Stimulated activated CD4-positive, alpha-beta T cell treated with anti-CD3 and anti-CD28 coated beads, Interleukin-4, amount 100 ng/mL, for 4 hours (primary cell): ENCODE data around the gene ANTKMT.
"Not testable (repeated sequence)": the region's sequence is repeated elsewhere in the genome, so short reads cannot be mapped to it uniquely, and the experiment has no call there.

Experiments used
- DNase-seq, 2 experiments: peaks; one replicate each; pipeline ENCODE4 v3.0.0-alpha.2; 2020

Gene ANTKMT

GRCh38 chr16:700684-701584 lies 20.0 kb upstream of the ANTKMT start:
- DNase-seq = peak in 1 of 2 experiments; percentile 59

DNA sequence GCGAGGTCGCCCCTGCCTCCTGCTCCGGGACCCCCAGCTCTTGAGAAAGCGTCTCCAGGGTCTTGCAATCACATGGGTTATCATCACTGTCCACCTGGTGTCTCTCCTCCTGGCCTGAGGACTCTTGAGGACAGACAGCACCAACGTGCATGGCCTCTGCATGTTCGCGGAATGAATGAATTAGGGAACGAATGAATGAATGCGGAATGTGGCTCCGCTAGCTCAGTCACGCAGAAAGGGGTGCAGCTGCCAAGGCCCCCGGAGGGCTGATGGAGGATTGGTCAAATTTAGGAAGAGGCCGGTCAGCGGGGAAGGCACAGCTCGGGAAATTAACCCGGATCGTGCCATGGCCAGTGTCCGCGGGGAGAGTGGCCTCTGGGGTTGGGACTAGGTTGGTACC lies 18.6 kb upstream of the ANTKMT start:
- DNase-seq = no peak

GRCh38 chr16:703406-703805 lies 17.5 kb upstream of the ANTKMT start:
- DNase-seq = no peak

DNA sequence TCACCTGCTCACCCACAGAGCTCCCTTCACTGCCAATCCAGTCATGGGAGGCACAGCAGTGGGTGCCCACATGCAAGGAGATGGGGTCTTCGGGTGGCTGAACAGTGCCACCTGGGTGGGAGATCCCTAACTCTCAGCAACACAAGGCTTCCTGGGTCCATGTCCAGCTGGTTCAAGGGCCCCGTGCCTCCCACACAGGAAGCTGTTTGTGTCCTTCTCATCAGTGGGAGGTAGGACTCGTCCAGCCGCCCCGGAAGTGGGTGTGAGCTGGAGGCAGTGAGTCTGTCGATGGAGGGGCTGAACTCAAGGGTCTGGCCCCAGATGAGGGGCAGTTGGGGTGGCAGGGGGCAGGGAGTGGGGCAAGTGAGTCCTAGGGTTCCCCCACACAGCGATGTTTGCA lies 16.9 kb upstream of the ANTKMT start:
- DNase-seq = no peak

DNA sequence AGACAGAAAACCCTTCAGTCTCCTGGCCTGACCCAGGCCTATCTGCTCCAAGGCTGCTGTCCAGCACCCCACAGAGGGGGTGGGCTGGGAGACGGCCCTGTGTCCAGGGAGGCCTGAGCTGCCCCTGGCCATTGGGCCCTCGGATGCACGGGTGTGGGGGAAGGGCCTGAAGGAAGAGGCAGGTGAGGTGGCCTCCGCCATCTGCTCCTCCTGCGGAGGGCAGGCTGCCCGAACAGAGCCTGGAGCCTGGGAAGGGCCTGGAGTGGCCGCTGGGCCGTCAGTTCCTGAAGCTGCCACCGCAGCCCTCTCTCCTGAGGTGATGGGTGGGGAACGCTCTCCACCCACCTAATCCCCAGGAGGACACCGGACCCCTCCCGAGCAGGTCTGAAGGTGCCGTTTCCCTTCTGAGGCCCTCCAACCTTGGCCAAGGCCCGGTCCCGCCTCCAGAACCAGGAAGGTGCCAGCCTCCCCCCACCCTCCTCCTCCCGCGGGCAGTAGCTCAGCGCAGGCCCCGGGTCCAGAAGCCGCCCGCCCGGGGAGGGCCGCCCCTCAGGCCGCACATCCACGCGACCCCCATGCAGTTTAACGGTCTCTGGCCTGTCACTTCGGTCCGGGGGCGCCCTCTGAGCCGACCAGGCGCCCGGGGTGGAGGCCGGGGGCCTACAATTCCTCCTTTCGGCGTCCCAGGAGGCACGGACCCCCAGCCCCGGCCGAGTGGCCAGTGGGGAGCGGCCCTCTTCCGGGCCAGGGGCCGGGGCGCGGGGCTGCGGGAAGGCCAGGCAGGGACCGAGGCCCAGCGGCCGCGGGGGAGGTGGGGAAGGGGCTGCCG lies 16.2 kb upstream of the ANTKMT start:
- DNase-seq = no peak

GRCh38 chr16:705431-706188 lies 15.3 kb upstream of the ANTKMT start, which contains the start of gene FBXL16:
TSS of gene FBXL16 (minus strand) at chr16:705801. CDS start at chr16:697405, 8,396 bp downstream.
- no peak for DNase-seq

GRCh38 chr16:706189-707061 lies 14.5 kb upstream of the ANTKMT start:
- no peak for DNase-seq

GRCh38 chr16:707062-707538 lies 13.8 kb upstream of the ANTKMT start:
- DNase-seq = no peak

DNA sequence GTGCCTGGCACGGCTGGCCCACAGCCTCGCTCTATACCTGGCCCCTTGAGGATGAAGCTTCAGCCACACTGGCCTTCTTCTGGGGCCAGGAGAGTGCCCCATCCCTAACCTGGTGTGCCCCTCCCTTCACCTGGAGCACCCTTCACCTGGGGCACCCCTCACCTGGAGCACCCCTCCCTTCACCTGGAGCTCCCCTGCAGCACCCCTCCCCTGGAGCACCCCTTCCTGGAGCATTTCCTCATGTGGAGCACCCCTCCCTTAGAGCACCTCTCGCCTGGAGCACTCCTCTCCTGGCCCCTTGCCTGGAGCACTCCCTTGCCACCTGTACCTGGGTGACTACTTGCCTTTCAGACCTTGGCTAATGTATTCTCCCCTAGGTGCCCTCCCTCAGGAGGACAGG lies 12.9 kb upstream of the ANTKMT start:
- DNase-seq = no peak

- DNase-seq = no peak
These were observed 12.0 kb upstream of the ANTKMT start for GRCh38 chr16:708959-709358.

- no peak for DNase-seq
These were observed 11.1 kb upstream of the ANTKMT start for GRCh38 chr16:709566-710499.

DNA sequence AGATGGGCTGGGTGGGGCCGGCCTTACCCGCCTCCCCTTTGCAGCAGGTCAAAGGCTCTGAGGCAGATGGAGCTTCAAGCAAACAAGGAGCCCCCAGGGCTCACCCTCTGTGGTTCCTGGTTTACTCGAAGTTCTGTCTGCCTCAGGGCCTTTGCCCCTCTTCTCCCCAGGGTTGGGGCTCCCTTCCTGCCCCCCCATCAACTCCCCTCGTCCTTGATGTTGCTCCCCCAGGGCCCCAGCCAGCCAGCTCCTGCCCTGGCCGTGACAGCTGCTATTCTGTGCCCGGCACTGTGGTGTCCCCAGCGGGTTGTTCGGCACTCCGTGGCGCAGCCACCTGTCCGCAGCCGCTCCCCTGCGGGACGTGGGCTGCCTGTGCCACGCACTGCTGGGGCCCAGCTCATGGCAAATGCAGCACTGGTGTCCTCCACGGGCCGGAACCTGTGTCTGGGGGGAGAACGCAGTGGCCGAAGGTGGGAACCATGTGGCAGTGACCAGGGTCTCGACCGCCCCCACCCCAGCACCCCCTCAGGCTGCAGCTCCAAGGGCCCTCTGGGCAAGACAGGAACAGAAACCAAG lies 10.4 kb upstream of the ANTKMT start:
- no peak for DNase-seq

DNA sequence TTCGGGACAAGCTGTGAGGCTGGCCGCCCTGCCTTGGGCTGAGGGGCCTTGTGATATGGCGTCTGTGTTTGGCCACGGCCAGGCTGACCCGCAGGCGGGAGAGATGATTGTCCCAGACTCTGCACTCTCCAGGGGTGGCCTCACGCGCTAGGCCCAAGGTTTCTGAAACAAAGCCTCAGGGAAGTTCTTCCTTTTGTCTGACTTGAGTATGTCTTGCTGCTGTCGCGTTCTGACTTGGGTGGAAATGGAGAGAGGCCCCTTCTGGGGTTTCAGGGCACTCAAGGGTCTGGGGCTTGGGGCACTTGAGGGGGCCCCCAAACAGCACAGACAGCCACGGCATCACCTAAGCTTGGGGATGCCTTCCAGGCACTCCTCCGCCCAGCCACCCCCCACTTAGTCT lies 9.9 kb upstream of the ANTKMT start:
- DNase-seq = no peak

GRCh38 chr16:711548-712320 lies 9.2 kb upstream of the ANTKMT start:
- peak; percentile 62 to 81 for DNase-seq

DNA sequence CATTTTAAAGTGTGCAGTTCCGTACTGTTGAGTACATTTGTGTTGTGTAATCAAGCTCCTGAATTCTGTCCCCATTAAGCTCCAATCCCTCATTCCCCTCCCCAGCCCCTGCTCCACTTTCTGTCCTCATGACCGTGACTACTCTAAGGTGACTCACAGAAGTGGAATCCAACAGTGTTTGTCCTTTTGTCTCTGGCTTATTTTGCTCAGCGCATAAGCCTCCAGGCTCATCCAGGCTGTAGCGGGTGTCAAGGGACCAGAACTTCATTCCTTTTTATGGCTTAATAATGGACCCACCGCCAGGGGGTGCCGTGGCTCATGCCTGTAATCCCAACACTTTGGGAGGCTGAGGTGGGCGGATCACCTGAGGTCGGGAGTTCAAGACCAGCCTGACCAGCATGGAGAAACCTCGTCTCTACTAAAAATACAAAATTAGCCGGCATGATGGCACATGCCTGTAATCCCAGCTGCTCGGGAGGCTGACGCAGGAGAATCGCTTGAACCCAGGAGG lies 8.2 kb upstream of the ANTKMT start:
- DNase-seq = not testable (repeated sequence)

DNA sequence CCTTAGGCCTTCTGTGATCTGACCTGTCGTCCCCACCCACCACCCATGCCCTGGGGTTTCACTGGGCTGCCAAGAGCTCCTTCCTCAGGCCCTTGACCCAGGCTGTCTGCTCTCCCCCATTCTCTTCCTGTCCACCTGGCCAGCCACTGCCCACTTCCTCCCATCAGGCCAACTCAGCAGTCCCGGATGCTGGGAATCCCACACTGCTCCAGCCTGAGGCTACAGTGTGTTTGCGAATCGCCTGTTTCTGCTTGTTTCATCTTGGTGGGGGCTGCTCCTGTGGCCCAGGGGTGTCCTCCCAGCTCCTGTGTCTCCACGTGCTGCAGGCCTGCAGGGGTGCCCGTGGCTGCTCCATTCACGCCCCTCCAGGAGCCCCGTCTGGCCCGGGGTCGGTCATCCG lies 6.9 kb upstream of the ANTKMT start:
- DNase-seq = no peak

DNA sequence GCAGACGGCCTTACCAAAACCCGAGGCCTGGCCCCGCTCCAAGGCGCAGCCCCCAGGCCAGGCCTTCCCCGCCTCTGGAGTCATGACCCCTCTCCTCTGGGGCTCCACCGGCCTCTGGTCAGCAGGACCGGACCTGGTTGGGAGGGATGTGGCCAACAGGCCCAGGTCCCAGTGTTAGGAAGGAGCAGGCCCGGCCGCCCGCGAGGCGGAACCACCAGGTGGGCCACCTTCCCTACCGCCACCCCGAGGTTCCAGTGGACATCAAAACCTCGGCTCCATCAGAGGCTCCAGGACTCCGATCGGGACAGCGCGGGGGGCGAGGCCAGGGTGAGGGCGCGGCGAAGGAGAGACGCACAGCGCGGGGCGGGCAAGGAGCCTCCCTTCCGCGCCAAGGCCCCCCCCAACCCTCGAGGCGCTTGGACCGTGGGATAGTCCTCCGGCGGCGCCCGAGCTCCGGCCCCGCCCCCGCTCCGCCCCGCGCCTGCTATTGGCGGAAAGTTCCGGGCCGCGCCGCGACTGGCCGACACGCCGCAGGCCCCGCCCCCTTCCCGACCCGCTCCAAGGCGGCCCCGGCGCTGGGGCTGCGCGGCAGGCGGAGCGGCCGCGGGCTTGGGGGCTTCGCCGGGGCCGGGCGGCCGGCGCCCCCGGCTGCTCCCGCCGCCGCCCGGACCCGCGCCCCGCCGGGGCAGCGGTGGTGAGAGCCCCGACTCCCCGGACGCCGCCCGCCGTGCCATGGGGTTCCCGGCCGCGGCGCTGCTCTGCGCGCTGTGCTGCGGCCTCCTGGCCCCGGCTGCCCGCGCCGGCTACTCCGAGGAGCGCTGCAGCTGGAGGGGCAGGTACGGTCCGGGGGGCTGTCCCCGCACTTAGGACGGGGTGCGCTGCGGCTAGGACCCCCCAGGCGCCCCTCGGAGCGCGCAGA lies 6.1 kb upstream of the ANTKMT start, which contains the start of gene METRN:
Gene METRN, plus strand, starts transcription at position 561 of the 919 bp plus-strand sequence. Its CDS starts 172 bp downstream, at position 733.
- DNase-seq = peak; percentile 82 to 95
